DOHH2 (cell line): ENCODE measurements around the gene TMEM132A.

Experiments
- CTCF ChIP-seq: fragments of 200-600 bp; sonication (generic); IDR thresholded peaks from one replicate; pipeline ENCODE4 v1.5.1; 2014; ENCODE audit warnings: antibody characterized with exemption, mild to moderate bottlenecking, low read depth, low read length; ENCODE audit not compliant: poor library complexity, severe bottlenecking
- EZH2phosphoT487 ChIP-seq: fragments of 200-600 bp; sonication (generic); IDR thresholded peaks from 2 replicates; pipeline ENCODE4 v1.6.1; 2017; ENCODE audit warnings: borderline replicate concordance, mild to moderate bottlenecking, antibody characterized with exemption, low read length, moderate library complexity, mixed read lengths

- peak; percentile 50 for TF ChIP-seq CTCF
- TF ChIP-seq EZH2phosphoT487 = no peak
These were observed 20.4 kb downstream of the TMEM132A start for GRCh38 chr11:60944490-60945294.
